Central memory CD8-positive, alpha-beta T cell (primary cell): Measurements from ENCODE around the gene NRBP1.
A peak's percentile ranks its signal among the peaks of the same experiment; 100 is the strongest.

Source experiments
- ATAC-seq: fragments of 150-1000 bp; cut with Tn5 transposase; replicated peaks from 2 replicates; pipeline ENCODE4 v1.10.0; 2022; ENCODE audit warnings: mild to moderate bottlenecking, moderate FRiP score, moderate number of reproducible peaks; ENCODE audit not compliant: poor library complexity, severe bottlenecking; ENCODE audit errors: extremely low read depth
- DNase-seq, 2 donors: peaks; one replicate each; pipeline ENCODE4 v3.0.0; 2021; ENCODE audit warnings: low spot score in 2 of 2
- H3K27ac Mint-ChIP-seq: one replicate; pipeline ENCODE4 v1.8.0; 2022; ENCODE audit warnings: low read depth, mild to moderate bottlenecking, moderate library complexity, mixed read lengths
- H3K27me3 Mint-ChIP-seq: one replicate; pipeline ENCODE4 v1.8.0; 2022; ENCODE audit warnings: mixed read lengths
- H3K36me3 Mint-ChIP-seq: one replicate; pipeline ENCODE4 v1.8.0; 2022; ENCODE audit warnings: mild to moderate bottlenecking, moderate library complexity, mixed read lengths; ENCODE audit not compliant: insufficient read depth
- H3K4me1 Mint-ChIP-seq: one replicate; pipeline ENCODE4 v1.8.0; 2022; ENCODE audit warnings: mixed read lengths
- H3K4me3 Mint-ChIP-seq: one replicate; pipeline ENCODE4 v1.8.0; 2022; ENCODE audit warnings: mild to moderate bottlenecking, moderate library complexity, mixed read lengths
- H3K9me3 Mint-ChIP-seq: one replicate; pipeline ENCODE4 v1.8.0; 2022; ENCODE audit warnings: mixed read lengths

Gene NRBP1

DNA sequence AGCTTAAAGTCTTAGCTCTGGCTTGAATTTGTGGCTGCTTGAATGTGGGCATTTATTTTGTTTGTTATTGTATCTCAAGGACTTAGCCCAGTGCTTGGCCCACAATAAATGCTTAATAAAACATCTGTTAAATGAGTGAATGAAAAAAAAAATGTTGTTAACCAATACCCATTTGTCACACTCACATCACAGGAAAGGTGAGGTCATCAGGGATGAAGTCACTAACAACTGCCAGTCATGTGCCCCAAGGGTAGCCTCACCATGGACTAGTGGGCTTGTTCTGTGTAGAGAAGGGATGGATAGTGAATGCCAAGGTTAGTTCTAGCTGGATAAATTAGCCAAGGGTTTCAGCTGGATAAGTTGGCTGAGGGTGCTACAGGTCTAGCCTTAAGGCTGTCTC lies 3.0 kb downstream of the NRBP1 start:
- peak overlapping the region; percentile 59 for H3K4me3 Mint-ChIP-seq
- peak overlapping the region; percentile 96 for H3K27ac Mint-ChIP-seq
- H3K36me3 Mint-ChIP-seq = peaks cover 44% of the 10 kb centered on the region
- no peaks in the 10 kb centered on the region for H3K27me3 Mint-ChIP-seq
- peaks cover 47% of the 10 kb centered on the region for H3K4me1 Mint-ChIP-seq
- no peak for DNase-seq
- no peak for ATAC-seq
- no peaks in the 10 kb centered on the region for H3K9me3 Mint-ChIP-seq

- peaks cover 77% of the 10 kb centered on the region for H3K36me3 Mint-ChIP-seq
- H3K4me1 Mint-ChIP-seq = peaks cover 21% of the 10 kb centered on the region
- H3K9me3 Mint-ChIP-seq = no peaks in the 10 kb centered on the region
- H3K27ac Mint-ChIP-seq = peak overlapping the region; percentile 54
- DNase-seq = no peak
- ATAC-seq = no peak
- no peaks in the 10 kb centered on the region for H3K27me3 Mint-ChIP-seq
- H3K4me3 Mint-ChIP-seq = no peak overlapping the region
Observed at GRCh38 chr2:27435628-27436027, 7.2 kb downstream of the NRBP1 start.

DNA sequence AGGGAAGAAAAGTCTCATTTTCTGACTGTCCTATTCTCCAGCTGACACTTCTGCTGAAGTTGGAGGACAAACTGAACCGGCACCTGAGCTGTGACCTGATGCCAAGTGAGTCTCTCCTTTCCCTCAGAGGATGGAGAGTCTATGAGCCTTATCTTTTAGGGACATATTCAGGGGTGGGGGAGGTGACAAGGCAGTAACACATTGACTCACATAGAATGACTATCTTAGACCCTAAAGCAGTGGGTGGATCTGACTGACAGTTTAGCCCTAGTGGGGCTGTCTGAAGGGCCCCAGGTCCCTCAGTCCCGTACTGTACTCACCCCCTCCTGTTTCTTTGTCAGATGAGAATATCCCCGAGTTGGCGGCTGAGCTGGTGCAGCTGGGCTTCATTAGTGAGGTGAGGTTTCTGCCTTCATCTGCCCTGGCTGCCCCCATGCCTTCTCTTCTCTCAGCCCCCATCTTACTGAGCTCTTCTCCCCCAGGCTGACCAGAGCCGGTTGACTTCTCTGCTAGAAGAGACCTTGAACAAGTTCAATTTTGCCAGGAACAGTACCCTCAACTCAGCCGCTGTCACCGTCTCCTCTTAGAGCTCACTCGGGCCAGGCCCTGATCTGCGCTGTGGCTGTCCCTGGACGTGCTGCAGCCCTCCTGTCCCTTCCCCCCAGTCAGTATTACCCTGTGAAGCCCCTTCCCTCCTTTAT lies 12.9 kb downstream of the NRBP1 start:
- Mint-ChIP-seq H3K4me3 (no peak overlapping the region), H3K36me3 (peaks cover 61% of the 10 kb centered on the region), H3K27ac (no peak overlapping the region), H3K9me3 (no peaks in the 10 kb centered on the region), H3K27me3 (no peaks in the 10 kb centered on the region), H3K4me1 (no peaks in the 10 kb centered on the region)
- no peak for DNase-seq
- no peak for ATAC-seq

- no peaks in the 10 kb centered on the region for H3K9me3 Mint-ChIP-seq
- ATAC-seq (no peak), DNase-seq (no peak)
- peaks cover 52% of the 10 kb centered on the region for H3K36me3 Mint-ChIP-seq
- no peak within 1 kb of the TSS for H3K4me3 Mint-ChIP-seq
- H3K27me3 Mint-ChIP-seq = no peaks in the 10 kb centered on the region
- no peaks in the 10 kb centered on the region for H3K4me1 Mint-ChIP-seq
- H3K27ac Mint-ChIP-seq = peak within 1 kb of the TSS; percentile 76
Observed at GRCh38 chr2:27441958-27442919, 13.8 kb downstream of the NRBP1 start, which contains the start of gene KRTCAP3. Gene KRTCAP3, plus strand, starts transcription at chr2:27442381. Its CDS starts 32 bp downstream, at chr2:27442413.

DNA sequence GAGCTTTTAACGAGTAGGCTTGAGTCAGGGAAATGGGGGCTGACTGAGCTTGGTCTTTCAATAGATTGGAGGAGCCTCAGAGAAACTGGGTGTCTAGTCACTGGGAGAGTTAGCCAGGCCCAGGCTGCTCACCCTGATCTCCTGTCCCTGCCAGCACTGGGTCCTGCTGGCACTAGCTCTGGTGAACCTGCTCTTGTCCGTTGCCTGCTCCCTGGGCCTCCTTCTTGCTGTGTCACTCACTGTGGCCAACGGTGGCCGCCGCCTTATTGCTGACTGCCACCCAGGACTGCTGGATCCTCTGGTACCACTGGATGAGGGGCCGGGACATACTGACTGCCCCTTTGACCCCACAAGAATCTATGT lies 14.5 kb downstream of the NRBP1 start:
- DNase-seq (no peak), ATAC-seq (no peak)
- Mint-ChIP-seq H3K27me3 (no peaks in the 10 kb centered on the region), H3K27ac (peak overlapping the region; percentile 76), H3K4me3 (no peak overlapping the region), H3K9me3 (no peaks in the 10 kb centered on the region), H3K36me3 (peaks cover 47% of the 10 kb centered on the region), H3K4me1 (no peaks in the 10 kb centered on the region)

DNA sequence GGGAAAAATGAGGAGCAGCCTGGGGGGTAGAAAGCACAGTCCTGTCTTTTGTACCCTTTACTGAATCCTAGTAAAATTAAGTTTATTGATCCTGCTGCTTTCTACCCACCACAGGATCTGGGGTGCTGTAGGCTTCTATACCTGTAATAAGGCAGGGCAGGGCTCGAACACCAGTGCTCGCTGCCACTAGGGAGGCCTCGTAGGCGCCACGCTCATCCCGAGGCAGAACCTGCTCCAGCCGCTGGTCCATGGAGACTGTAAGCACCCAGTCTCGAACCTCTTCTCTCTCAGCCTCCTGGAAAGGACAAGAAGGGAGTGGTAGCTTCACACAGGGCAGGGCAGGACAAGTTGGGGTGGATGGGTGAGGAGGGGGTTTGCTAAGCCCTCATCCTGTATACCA lies 16.7 kb downstream of the NRBP1 start:
- DNase-seq = no peak
- Mint-ChIP-seq H3K27ac (no peak overlapping the region), H3K27me3 (no peaks in the 10 kb centered on the region), H3K36me3 (peaks cover 28% of the 10 kb centered on the region), H3K4me3 (no peak overlapping the region), H3K9me3 (no peaks in the 10 kb centered on the region), H3K4me1 (no peaks in the 10 kb centered on the region)
- no peak for ATAC-seq

DNA sequence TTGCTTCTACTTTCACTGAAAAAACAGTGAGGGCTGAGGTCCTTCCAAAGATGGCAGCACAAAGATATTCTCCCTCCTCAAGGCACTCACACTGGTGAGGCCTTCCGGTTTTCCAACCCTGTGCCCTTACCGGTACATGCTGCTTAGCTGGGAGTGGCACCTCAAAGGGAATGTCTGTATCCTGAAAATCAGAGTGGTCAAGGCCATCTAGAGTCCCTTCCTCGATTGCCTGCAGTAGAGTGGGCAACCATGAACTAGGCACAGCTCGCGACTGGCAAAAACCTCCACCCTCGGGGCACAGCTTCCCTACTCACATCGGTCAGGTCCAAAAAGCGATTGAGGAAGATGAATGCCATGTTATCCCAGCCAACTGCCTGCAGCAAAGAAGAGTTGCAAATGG lies 17.2 kb downstream of the NRBP1 start:
- Mint-ChIP-seq H3K27ac (no peak overlapping the region), H3K27me3 (no peaks in the 10 kb centered on the region), H3K9me3 (no peaks in the 10 kb centered on the region), H3K4me3 (no peak overlapping the region), H3K4me1 (no peaks in the 10 kb centered on the region), H3K36me3 (peaks cover 23% of the 10 kb centered on the region)
- ATAC-seq (no peak), DNase-seq (no peak)

DNA sequence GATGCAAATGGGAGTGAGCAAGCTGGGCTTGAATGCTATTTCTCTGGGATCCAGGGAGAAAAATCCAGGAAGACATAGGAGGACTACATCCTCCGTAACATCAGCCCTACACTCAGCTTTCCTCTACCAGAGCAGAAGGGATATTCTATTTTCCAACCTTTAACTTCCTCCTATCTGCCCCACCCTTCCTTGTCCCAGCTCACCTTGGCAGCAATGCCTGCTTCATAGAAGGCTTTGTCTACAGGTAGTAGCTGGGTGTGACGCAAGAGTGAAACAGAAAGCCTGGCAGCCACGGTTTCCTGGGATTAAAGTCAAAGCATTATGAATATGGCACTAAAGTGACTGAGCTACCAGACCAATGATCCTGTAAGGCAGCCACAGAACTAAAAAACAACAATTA lies 17.6 kb downstream of the NRBP1 start:
- no peak overlapping the region for H3K27ac Mint-ChIP-seq
- H3K36me3 Mint-ChIP-seq = peaks cover 19% of the 10 kb centered on the region
- no peak overlapping the region for H3K4me3 Mint-ChIP-seq
- ATAC-seq = no peak
- no peaks in the 10 kb centered on the region for H3K27me3 Mint-ChIP-seq
- no peak for DNase-seq
- H3K4me1 Mint-ChIP-seq = no peaks in the 10 kb centered on the region
- H3K9me3 Mint-ChIP-seq = no peaks in the 10 kb centered on the region

GRCh38 chr2:27448381-27448780 lies 19.9 kb downstream of the NRBP1 start:
- H3K36me3 Mint-ChIP-seq = peaks cover 9% of the 10 kb centered on the region

DNA sequence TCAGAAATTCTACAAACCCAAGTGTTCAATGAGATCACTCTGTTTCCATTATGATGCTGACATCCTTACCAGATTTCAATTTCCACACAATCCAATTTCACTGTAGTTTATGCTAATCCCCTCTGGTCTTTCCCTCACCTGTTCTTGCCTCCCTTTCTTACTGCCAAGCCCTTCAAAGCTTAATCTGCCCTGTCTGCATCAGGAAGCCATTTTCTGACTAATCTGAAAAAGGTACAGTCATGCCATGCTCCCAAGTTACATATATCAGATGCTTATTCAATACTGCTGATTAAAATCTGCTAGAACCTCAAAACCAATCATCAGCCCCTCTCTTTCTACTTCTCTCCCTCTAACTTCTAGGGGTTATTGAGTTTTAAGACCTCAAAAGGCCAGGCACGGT lies 22.7 kb downstream of the NRBP1 start:
- Mint-ChIP-seq H3K27me3 (no peaks in the 10 kb centered on the region), H3K27ac (no peak overlapping the region), H3K36me3 (peaks cover 9% of the 10 kb centered on the region), H3K9me3 (no peaks in the 10 kb centered on the region), H3K4me1 (no peaks in the 10 kb centered on the region), H3K4me3 (no peak overlapping the region)
- ATAC-seq = no peak
- no peak for DNase-seq

More at GRCh38 chr2:27448381-27448780, 19.9 kb downstream of the NRBP1 start:
- Mint-ChIP-seq H3K4me3 (no peak overlapping the region), H3K27ac (peak overlapping the region; percentile 67), H3K27me3 (no peaks in the 10 kb centered on the region), H3K9me3 (no peaks in the 10 kb centered on the region), H3K4me1 (no peaks in the 10 kb centered on the region)
- no peak for ATAC-seq
- no peak for DNase-seq

- no peak overlapping the region for H3K27ac Mint-ChIP-seq
- no peaks in the 10 kb centered on the region for H3K4me1 Mint-ChIP-seq
- H3K27me3 Mint-ChIP-seq = no peaks in the 10 kb centered on the region
- peaks cover 9% of the 10 kb centered on the region for H3K36me3 Mint-ChIP-seq
- H3K4me3 Mint-ChIP-seq = no peak overlapping the region
- no peak for ATAC-seq
- no peak for DNase-seq
- no peaks in the 10 kb centered on the region for H3K9me3 Mint-ChIP-seq
Observed at GRCh38 chr2:27453968-27454367, 25.5 kb downstream of the NRBP1 start.

DNA sequence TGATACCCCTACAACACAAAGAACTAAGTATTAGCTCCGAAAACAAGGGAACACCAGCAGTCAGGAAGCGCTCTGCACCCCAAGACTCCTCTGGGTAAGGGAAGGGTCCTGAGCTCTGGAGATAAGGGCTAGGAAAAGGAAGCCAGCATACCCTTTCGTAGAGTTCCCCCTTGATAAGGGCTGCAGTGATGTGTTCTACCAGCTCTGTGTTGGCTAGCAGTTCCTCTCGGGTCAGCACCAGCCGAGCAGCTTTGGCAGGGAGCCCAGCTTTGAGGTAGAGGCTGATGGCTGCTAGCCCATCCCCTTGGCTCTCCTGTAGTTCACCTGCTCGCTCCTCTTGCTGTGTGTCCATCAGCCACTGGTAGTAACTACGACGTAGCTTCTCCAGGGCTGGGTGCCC lies 32.7 kb downstream of the NRBP1 start:
- ATAC-seq (no peak), DNase-seq (no peak)
- Mint-ChIP-seq H3K27me3 (no peaks in the 10 kb centered on the region), H3K4me1 (no peaks in the 10 kb centered on the region), H3K27ac (no peak overlapping the region), H3K9me3 (no peaks in the 10 kb centered on the region), H3K36me3 (peaks cover 8% of the 10 kb centered on the region), H3K4me3 (no peak overlapping the region)

- H3K36me3 Mint-ChIP-seq = peaks cover 3% of the 10 kb centered on the region
Observed at GRCh38 chr2:27464443-27464842, 36.0 kb downstream of the NRBP1 start.

More at GRCh38 chr2:27464443-27464842, 36.0 kb downstream of the NRBP1 start:
- no peak overlapping the region for H3K4me3 Mint-ChIP-seq
- H3K27ac Mint-ChIP-seq = no peak overlapping the region
- H3K9me3 Mint-ChIP-seq = no peaks in the 10 kb centered on the region
- DNase-seq = no peak
- no peak for ATAC-seq
- H3K27me3 Mint-ChIP-seq = no peaks in the 10 kb centered on the region
- no peaks in the 10 kb centered on the region for H3K4me1 Mint-ChIP-seq
